SU-DHL-6 (cell line): Measurements from ENCODE around the gene SCAMP2.

ENCODE experiments used
- H2AFZ ChIP-seq: fragments of 200-600 bp; sonication (generic); 2 replicates; pipeline ENCODE4 v1.6.1; 2014; ENCODE audit warnings: low read depth, mild to moderate bottlenecking, moderate library complexity, mixed read lengths, antibody characterized with exemption, low read length; ENCODE audit not compliant: severe bottlenecking
- H3F3A ChIP-seq: fragments of 200-600 bp; shearing (Covaris generic); 2 replicates; pipeline ENCODE4 v1.6.0; 2016; ENCODE audit warnings: antibody characterized with exemption, mild to moderate bottlenecking; ENCODE audit not compliant: insufficient read depth
- H3K27ac ChIP-seq: fragments of 200-600 bp; sonication (generic); 2 replicates; pipeline ENCODE4 v1.5.1; 2016; ENCODE audit warnings: low read depth, mild to moderate bottlenecking, low read length, moderate library complexity, mixed read lengths
- H3K27me3 ChIP-seq: fragments of 200-600 bp; sonication (generic), shearing (Covaris generic); 2 replicates; pipeline ENCODE4 v1.6.0; 2014; ENCODE audit warnings: mild to moderate bottlenecking, low read length
- H3K36me3 ChIP-seq: fragments of 200-600 bp; sonication (generic); 2 replicates; pipeline ENCODE4 v1.6.1; 2014; ENCODE audit warnings: mild to moderate bottlenecking, low read length, mixed read lengths
- H3K4me2 ChIP-seq: fragments of 300-600, 200-600 bp; shearing (Covaris generic), sonication (generic); 2 replicates; pipeline ENCODE4 v1.6.0; 2014; ENCODE audit warnings: low read length, low read depth, mild to moderate bottlenecking; ENCODE audit not compliant: poor library complexity, severe bottlenecking
- H3K4me3 ChIP-seq: fragments of 200-600 bp; sonication (generic); 2 replicates; pipeline ENCODE4 v1.5.1; 2014; ENCODE audit warnings: antibody characterized with exemption, low read length, mild to moderate bottlenecking, mixed read lengths; ENCODE audit not compliant: insufficient read depth, poor library complexity, severe bottlenecking
- H3K79me2 ChIP-seq: fragments of 200-600 bp; sonication (generic); 2 replicates; pipeline ENCODE4 v1.6.1; 2014; ENCODE audit warnings: mild to moderate bottlenecking, low read length, moderate library complexity; ENCODE audit not compliant: insufficient read depth
- H3K9ac ChIP-seq: fragments of 200-600 bp; sonication (generic); 2 replicates; pipeline ENCODE4 v1.7.0; 2014; ENCODE audit warnings: mild to moderate bottlenecking, low read length
- H3K9me2 ChIP-seq: fragments of 200-600 bp; sonication (generic); replicated peaks from 2 replicates; pipeline ENCODE4 v1.6.1; 2014; ENCODE audit warnings: low read length; ENCODE audit not compliant: insufficient read depth
- H3K9me3 ChIP-seq: fragments of 200-600 bp; sonication (generic); 2 replicates; pipeline ENCODE4 v1.6.1; 2014; ENCODE audit warnings: low read length, mixed read lengths; ENCODE audit not compliant: insufficient read depth
- H4K20me1 ChIP-seq: fragments of 200-600 bp; sonication (generic); 2 replicates; pipeline ENCODE4 v1.6.1; 2014; ENCODE audit warnings: low read depth, mild to moderate bottlenecking, antibody characterized with exemption, low read length, moderate library complexity, mixed read lengths
- EZH2phosphoT487 ChIP-seq: fragments of 200-600 bp; sonication (generic), shearing (Covaris generic); conservative IDR thresholded peaks from 2 replicates; pipeline ENCODE4 v1.6.1; 2018; ENCODE audit warnings: mild to moderate bottlenecking, antibody characterized with exemption, low read length, moderate library complexity, mixed read lengths
- TF ChIP-seq, protein P1 (sequence below): fragments of 200-600 bp; sonication (generic); IDR thresholded peaks from one replicate; pipeline ENCODE4 v1.5.1; 2017; ENCODE audit warnings: antibody characterized with exemption, mild to moderate bottlenecking, low read length, moderate library complexity; ENCODE audit not compliant: insufficient read depth, poor library complexity, severe bottlenecking

SCAMP2 gene

DNA sequence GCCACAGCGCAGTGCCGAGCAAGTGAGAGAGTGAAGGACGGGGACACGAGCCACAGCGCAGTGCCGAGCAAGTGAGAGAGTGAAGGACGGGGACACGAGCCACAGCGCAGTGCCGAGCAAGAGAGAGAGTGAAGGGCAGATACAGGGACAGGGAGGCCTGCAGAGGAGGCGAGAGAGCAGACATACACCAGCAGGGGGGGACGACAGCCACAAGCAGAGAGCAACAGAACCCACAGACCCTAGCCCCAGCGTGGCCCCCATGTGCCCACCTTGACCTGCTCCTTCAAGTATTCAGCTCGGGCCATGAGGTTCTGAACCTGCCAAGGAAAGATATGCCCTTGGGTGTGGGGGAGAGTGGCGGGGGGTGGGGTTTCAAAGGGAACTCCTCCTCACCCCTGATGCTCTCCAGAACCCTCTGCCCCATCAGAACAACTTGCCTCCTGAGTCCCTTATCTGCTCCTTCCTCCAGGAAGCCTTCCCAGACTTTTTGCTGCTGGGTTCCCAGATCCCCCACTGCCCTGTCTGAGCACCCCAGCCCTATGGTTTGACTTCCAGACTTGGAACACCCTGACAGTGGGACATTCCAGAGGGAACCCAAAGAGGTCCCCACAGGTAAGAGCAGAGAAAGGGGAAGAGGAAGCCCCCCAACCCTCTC lies 35.6 kb downstream of the SCAMP2 start:
- no peak overlapping the region for H3K4me3 ChIP-seq
- no peaks in the 10 kb centered on the region for H3K36me3 ChIP-seq
- H3F3A ChIP-seq = no peaks in the 10 kb centered on the region
- H2AFZ ChIP-seq = no peak overlapping the region
- H3K9me3 ChIP-seq = no peaks in the 10 kb centered on the region
- H3K79me2 ChIP-seq = no peaks in the 10 kb centered on the region
- no peak overlapping the region for H3K4me2 ChIP-seq
- H3K27me3 ChIP-seq = no peaks in the 10 kb centered on the region
- H4K20me1 ChIP-seq = no peaks in the 10 kb centered on the region
- no peak overlapping the region for H3K9ac ChIP-seq
- H3K9me2 ChIP-seq = no peaks in the 10 kb centered on the region
- TF ChIP-seq EZH2phosphoT487 = no peak
- TF ChIP-seq, protein P1, sequence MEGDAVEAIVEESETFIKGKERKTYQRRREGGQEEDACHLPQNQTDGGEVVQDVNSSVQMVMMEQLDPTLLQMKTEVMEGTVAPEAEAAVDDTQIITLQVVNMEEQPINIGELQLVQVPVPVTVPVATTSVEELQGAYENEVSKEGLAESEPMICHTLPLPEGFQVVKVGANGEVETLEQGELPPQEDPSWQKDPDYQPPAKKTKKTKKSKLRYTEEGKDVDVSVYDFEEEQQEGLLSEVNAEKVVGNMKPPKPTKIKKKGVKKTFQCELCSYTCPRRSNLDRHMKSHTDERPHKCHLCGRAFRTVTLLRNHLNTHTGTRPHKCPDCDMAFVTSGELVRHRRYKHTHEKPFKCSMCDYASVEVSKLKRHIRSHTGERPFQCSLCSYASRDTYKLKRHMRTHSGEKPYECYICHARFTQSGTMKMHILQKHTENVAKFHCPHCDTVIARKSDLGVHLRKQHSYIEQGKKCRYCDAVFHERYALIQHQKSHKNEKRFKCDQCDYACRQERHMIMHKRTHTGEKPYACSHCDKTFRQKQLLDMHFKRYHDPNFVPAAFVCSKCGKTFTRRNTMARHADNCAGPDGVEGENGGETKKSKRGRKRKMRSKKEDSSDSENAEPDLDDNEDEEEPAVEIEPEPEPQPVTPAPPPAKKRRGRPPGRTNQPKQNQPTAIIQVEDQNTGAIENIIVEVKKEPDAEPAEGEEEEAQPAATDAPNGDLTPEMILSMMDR = no peak
- no peak overlapping the region for H3K27ac ChIP-seq

DNA sequence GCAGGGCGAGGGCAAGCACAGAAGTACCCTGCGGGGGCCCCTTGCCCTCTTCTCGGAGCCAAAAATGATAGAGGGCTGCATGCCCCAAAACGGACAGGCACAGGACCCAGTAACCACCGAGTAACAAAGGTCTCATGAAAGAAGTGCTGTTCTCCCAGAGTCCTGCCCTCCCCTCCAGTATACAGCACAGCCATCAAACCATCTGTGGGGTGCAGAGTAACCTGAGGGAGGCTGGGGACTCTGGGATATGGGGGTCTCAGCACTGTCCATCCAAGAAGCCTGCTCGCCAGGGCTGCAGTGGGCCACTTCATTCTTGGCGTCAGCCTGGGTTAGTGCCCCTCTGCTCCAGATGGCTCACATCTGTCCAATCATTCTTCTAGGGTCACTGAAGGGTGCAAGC lies 36.3 kb downstream of the SCAMP2 start:
- no peak overlapping the region for H3K27ac ChIP-seq
- no peak overlapping the region for H2AFZ ChIP-seq
- H3K27me3 ChIP-seq = no peaks in the 10 kb centered on the region
- TF ChIP-seq EZH2phosphoT487 = no peak
- TF ChIP-seq, protein P1 = no peak
- H3K9ac ChIP-seq = no peak overlapping the region
- H3K36me3 ChIP-seq = no peaks in the 10 kb centered on the region
- no peaks in the 10 kb centered on the region for H3K9me3 ChIP-seq
- no peaks in the 10 kb centered on the region for H3K79me2 ChIP-seq
- no peak overlapping the region for H3K4me3 ChIP-seq
- H4K20me1 ChIP-seq = no peaks in the 10 kb centered on the region
- H3K4me2 ChIP-seq = no peak overlapping the region
- H3K9me2 ChIP-seq = no peaks in the 10 kb centered on the region
- H3F3A ChIP-seq = no peaks in the 10 kb centered on the region

DNA sequence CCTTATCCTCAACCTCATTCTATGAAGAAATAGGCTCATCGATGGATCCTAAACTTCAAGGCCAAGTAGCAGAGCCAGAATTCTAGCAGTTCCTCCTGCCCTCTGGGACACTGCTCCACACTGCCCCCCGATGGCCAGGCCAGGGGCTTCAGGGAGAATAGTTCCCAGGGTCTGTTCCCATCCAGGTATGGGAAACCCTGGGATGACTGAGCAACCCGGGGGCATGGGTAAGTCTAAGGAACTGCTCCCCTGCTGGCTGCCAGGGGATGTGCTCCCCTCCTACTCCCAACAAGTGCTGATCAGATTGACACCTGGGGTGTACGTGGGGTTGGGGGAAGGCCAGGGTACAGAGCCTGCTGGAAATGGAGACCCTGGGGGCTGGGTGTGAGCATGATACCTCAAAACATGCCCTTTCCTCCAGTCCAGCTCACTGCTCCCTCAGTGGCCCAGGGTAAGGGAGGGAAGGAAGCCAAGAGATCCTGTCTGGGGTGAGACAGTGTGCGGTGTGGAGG lies 37.8 kb downstream of the SCAMP2 start:
- no peak overlapping the region for H3K27ac ChIP-seq
- no peaks in the 10 kb centered on the region for H3K27me3 ChIP-seq
- no peaks in the 10 kb centered on the region for H3F3A ChIP-seq
- H3K79me2 ChIP-seq = no peaks in the 10 kb centered on the region
- H3K4me3 ChIP-seq = no peak overlapping the region
- no peaks in the 10 kb centered on the region for H3K9me3 ChIP-seq
- H3K9me2 ChIP-seq = no peaks in the 10 kb centered on the region
- no peaks in the 10 kb centered on the region for H3K36me3 ChIP-seq
- H4K20me1 ChIP-seq = no peaks in the 10 kb centered on the region
- no peak overlapping the region for H3K9ac ChIP-seq
- TF ChIP-seq EZH2phosphoT487 = no peak
- TF ChIP-seq, protein P1 = peak; percentile 92
- H2AFZ ChIP-seq = no peak overlapping the region
- no peak overlapping the region for H3K4me2 ChIP-seq
